ENCODE data around the gene CHD5. TPM values are rescaled to one million over a fixed set of nuclear protein-coding genes. Genes with fewer than 3 reads are reported as not detected.

Gene CHD5
- total RNA-seq, 1 experiment from 2014 or later = 1.6 TPM

DNA sequence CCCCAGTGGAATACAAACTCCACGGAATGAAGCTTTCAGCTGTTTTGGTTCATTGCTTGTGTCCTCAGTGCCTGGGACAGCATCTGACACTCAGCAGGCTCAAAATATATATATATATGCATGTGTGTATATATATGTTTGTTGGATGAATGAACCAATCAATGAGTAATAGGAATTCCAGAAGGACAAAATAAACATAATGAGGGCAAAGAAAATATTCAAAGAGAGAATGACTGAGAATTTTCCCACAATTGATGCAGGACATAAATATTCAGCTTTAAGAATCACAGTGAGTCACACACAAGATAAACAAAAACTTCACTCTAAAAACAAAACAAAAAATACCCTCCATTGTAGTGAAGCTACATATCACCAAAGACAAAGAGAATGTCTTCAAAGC is 64.0 kb downstream of the CHD5 start:
- no peak overlapping the region for H3K4ac ChIP-seq (ENCODE audit: low read depth, low read length)
- H3K27me3 ChIP-seq (ENCODE audit: insufficient read depth, low read length) = no peaks in the 10 kb centered on the region
- H2BK5ac ChIP-seq (ENCODE audit: insufficient read length, low read length) = no peak overlapping the region
- no peak overlapping the region for H3K18ac ChIP-seq (ENCODE audit: insufficient read length, low read depth, low read length)
- Mint-ChIP-seq H3K36me3 (ENCODE audit: insufficient read depth in 1 of 3, low read depth in 3 of 3) (no peaks in the 10 kb centered on the region), H3K27me3 (ENCODE audit: low read depth) (peaks cover 23% of the 10 kb centered on the region), H3K9me3 (peaks cover 7% of the 10 kb centered on the region in 2 experiments; a peak in 2 of 5 replicates), H3K27ac (no peak overlapping the region), H3K4me3 (no peak overlapping the region), H3K4me1 (0 out of 4 replicates have a peak, but pooled peaks cover 0 to 4% of the 10 kb centered on the region in 2 experiments)
- H4K20me1 ChIP-seq (ENCODE audit: control insufficient read depth, insufficient read depth, insufficient read length) = no peaks in the 10 kb centered on the region
- no peak overlapping the region for H3T11ph ChIP-seq (ENCODE audit: low read length)
- no peak overlapping the region for H3K14ac ChIP-seq (ENCODE audit: insufficient read depth, low read length)
- no CpG with 5 or more reads among the region's 1 CpG for WGBS (ENCODE audit: extremely low coverage, insufficient read length, low lambda C conversion rate)
- H3K9ac ChIP-seq (ENCODE audit: extremely low read depth, insufficient read length, low read length) = no peak overlapping the region
- no peak overlapping the region for H3K23ac ChIP-seq (ENCODE audit: insufficient read length, low read depth, low read length)
- H4K5ac ChIP-seq (ENCODE audit: insufficient read length, low read depth, low read length) = no peak overlapping the region
- H3K9me3 ChIP-seq (ENCODE audit: control insufficient read depth, low read depth, low read length) = no peaks in the 10 kb centered on the region
- no peaks in the 10 kb centered on the region for H3K4me1 ChIP-seq (ENCODE audit: insufficient read depth, low read length)
- H3K23me2 ChIP-seq (ENCODE audit: insufficient read length, low read depth, low read length, poor library complexity, severe bottlenecking) = no peaks in the 10 kb centered on the region
- no peak overlapping the region for H2BK15ac ChIP-seq (ENCODE audit: low read depth, low read length)
- TF ChIP-seq, protein P1, sequence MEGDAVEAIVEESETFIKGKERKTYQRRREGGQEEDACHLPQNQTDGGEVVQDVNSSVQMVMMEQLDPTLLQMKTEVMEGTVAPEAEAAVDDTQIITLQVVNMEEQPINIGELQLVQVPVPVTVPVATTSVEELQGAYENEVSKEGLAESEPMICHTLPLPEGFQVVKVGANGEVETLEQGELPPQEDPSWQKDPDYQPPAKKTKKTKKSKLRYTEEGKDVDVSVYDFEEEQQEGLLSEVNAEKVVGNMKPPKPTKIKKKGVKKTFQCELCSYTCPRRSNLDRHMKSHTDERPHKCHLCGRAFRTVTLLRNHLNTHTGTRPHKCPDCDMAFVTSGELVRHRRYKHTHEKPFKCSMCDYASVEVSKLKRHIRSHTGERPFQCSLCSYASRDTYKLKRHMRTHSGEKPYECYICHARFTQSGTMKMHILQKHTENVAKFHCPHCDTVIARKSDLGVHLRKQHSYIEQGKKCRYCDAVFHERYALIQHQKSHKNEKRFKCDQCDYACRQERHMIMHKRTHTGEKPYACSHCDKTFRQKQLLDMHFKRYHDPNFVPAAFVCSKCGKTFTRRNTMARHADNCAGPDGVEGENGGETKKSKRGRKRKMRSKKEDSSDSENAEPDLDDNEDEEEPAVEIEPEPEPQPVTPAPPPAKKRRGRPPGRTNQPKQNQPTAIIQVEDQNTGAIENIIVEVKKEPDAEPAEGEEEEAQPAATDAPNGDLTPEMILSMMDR (conservative IDR thresholded peaks at IDR 0.05) = no peak
- H2BK20ac ChIP-seq (ENCODE audit: low read depth, low read length, poor library complexity, severe bottlenecking) = no peak overlapping the region
- no peak overlapping the region for H2AK5ac ChIP-seq (ENCODE audit: insufficient read length, low read length)
- H4K91ac ChIP-seq (ENCODE audit: insufficient read length, low read depth, low read length) = no peak overlapping the region
- no peak overlapping the region for H2BK12ac ChIP-seq (ENCODE audit: insufficient read length, low read depth, low read length)
- H3K27ac ChIP-seq (ENCODE audit: insufficient read length, low read depth, low read length) = no peak overlapping the region
- no peaks in the 10 kb centered on the region for H3K79me1 ChIP-seq (ENCODE audit: insufficient read depth, low read depth, low read length, poor library complexity, severe bottlenecking)
- H2BK120ac ChIP-seq (ENCODE audit: low read depth, low read length, poor library complexity, severe bottlenecking) = no peak overlapping the region
- no peak overlapping the region for H2AFZ ChIP-seq (ENCODE audit: low read length)
- no peak overlapping the region for H3K56ac ChIP-seq (ENCODE audit: insufficient read length, low read depth, low read length)
- no peaks in the 10 kb centered on the region for H3K79me2 ChIP-seq (ENCODE audit: insufficient read depth, low read length)
- no peak overlapping the region for H3K4me2 ChIP-seq (ENCODE audit: insufficient read depth, insufficient read length, low read length)
- H4K8ac ChIP-seq (replicated peaks; ENCODE audit: insufficient read length, low read depth, low read length) = no peak overlapping the region
- no peak for DNase-seq
